Karpas-422 (cell line): ENCODE data around the gene CNTNAP2. TPM values are rescaled to one million over a fixed set of nuclear protein-coding genes. Genes with fewer than 3 reads are reported as not detected.

Source experiments
- DNase-seq: peaks from one replicate; pipeline ENCODE4 v3.0.0-alpha.2; 2015
- H2AFZ ChIP-seq: fragments of 200-600 bp; sonication (generic); 2 replicates; pipeline ENCODE4 v1.6.1; 2014; ENCODE audit warnings: antibody characterized with exemption, low read length, mixed read lengths
- H3K27ac ChIP-seq: fragments of 200-600 bp; sonication (generic); 2 replicates; pipeline ENCODE4 v1.5.1; 2014; ENCODE audit warnings: mild to moderate bottlenecking, low read length, moderate library complexity
- H3K27me3 ChIP-seq: fragments of 200-600 bp; sonication (generic); 2 replicates; pipeline ENCODE4 v1.6.1; 2014; ENCODE audit warnings: low read length, mixed read lengths
- H3K36me3 ChIP-seq: fragments of 200-600 bp; sonication (generic); 2 replicates; pipeline ENCODE4 v1.6.1; 2014; ENCODE audit warnings: low read length, mixed read lengths; ENCODE audit not compliant: insufficient read depth
- H3K4me1 ChIP-seq: fragments of 200-600 bp; sonication (generic); 2 replicates; pipeline ENCODE4 v1.6.1; 2014; ENCODE audit warnings: mild to moderate bottlenecking, low read length, mixed read lengths
- H3K4me2 ChIP-seq: fragments of 200-600 bp; sonication (generic); 2 replicates; pipeline ENCODE4 v1.6.1; 2014; ENCODE audit warnings: low read length, low read depth, mild to moderate bottlenecking; ENCODE audit not compliant: poor library complexity, severe bottlenecking
- H3K4me3 ChIP-seq: fragments of 200-600 bp; sonication (generic); 2 replicates; pipeline ENCODE4 v1.5.1; 2014; ENCODE audit warnings: mild to moderate bottlenecking, antibody characterized with exemption, low read length, mixed read lengths
- H3K79me2 ChIP-seq: fragments of 200-600 bp; sonication (generic); 2 replicates; pipeline ENCODE4 v1.6.1; 2014; ENCODE audit warnings: mild to moderate bottlenecking, low read length, mixed read lengths
- H3K9ac ChIP-seq: fragments of 200-600 bp; sonication (generic); 2 replicates; pipeline ENCODE4 v1.6.0; 2014; ENCODE audit warnings: low read length
- H3K9me2 ChIP-seq: fragments of 200-600 bp; sonication (generic), shearing (Covaris generic); replicated peaks from 2 replicates; pipeline ENCODE4 v1.6.0; 2014; ENCODE audit warnings: mild to moderate bottlenecking, low read length, moderate library complexity; ENCODE audit not compliant: insufficient read depth
- H3K9me3 ChIP-seq: fragments of 300-700, 200-600 bp; sonication (generic); 2 replicates; pipeline ENCODE4 v1.6.1; 2014; ENCODE audit warnings: low read length, mixed read lengths
- H4K20me1 ChIP-seq: fragments of 200-600 bp; sonication (generic); 2 replicates; pipeline ENCODE4 v1.6.1; 2014; ENCODE audit warnings: mild to moderate bottlenecking, antibody characterized with exemption, low read length, low read depth; ENCODE audit not compliant: insufficient read depth
- total RNA-seq: library from RNA; depleted of rRNA; stranded (reverse); fragments of >200 nt; shearing (Covaris generic); gene quantifications from 2 replicates; pipeline ENCODE4 v1.2.3, GENCODE V29; 2014; ENCODE audit warnings: low replicate concordance

The CNTNAP2 gene
- total RNA-seq, 1 experiment from 2014 or later: not detected

DNA sequence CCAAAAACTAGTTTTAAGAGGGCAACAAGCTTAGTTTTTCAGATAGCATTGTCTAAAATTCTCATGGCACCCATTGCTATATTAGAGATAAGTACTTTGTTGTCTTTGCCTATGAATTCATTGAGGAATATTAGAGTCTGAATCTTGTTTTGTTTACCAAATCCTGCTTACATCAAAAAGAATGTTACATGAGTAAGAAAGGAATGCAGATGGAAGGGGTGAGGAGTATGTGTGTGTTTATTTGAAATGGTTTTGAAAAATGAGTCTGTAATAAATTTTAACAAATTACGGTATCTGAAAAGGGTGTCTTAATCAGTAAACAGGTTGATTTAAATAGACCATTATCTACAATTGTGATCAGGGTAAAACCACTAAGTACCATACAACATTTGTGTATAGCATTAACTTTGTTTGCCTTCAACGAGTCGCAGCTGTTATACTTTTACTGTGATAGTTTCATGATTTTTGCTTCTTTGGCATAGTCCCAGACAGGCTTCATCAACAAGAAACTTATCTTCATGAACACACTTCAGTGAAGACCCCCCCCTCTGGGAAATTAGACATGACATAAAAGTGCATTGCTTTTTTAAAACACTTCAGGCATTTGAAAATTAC, 1290.0 kb downstream of the CNTNAP2 start:
- H3K9me3 ChIP-seq: 0 out of 2 replicates have a peak, but pooled peaks cover 8% of the 10 kb centered on the region
- no peaks in the 10 kb centered on the region for H3K36me3 ChIP-seq
- H3K27me3 ChIP-seq: no peaks in the 10 kb centered on the region
- H3K4me2 ChIP-seq: no peak overlapping the region
- no peaks in the 10 kb centered on the region for H3K9me2 ChIP-seq
- H3K4me3 ChIP-seq: no peak overlapping the region
- no peaks in the 10 kb centered on the region for H4K20me1 ChIP-seq
- no peak overlapping the region for H3K27ac ChIP-seq
- no peaks in the 10 kb centered on the region for H3K4me1 ChIP-seq
- no peaks in the 10 kb centered on the region for H3K79me2 ChIP-seq
- H3K9ac ChIP-seq: no peak overlapping the region
- no peak for DNase-seq
- H2AFZ ChIP-seq: no peak overlapping the region

DNA sequence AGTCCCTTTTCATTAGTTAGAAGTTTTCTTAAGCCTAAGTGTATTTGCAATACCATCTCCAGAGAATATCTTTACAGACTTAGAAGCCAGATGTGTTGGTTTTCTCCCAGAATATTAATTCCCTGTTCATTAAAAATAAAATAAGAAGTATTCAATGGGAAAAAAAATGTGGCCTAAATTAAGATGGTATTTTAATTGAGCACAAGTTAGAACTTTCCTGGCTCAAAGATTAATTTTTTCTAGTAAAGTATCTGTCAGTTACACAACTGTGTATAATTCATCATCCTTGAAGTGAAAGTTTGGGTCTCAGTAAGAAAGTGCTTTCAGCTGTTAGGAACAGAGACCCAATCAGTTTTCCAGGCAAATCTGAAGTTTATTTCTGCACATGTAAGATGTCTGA, 1294.5 kb downstream of the CNTNAP2 start:
- Histone ChIP-seq H3K9me3 (0 out of 2 replicates have a peak, but pooled peaks cover 6% of the 10 kb centered on the region), H3K9me2 (no peaks in the 10 kb centered on the region), H3K4me1 (no peaks in the 10 kb centered on the region), H3K4me2 (no peak overlapping the region), H3K36me3 (no peaks in the 10 kb centered on the region), H2AFZ (no peak overlapping the region), H3K27me3 (no peaks in the 10 kb centered on the region), H3K4me3 (no peak overlapping the region), H4K20me1 (no peaks in the 10 kb centered on the region), H3K79me2 (no peaks in the 10 kb centered on the region), H3K27ac (no peak overlapping the region), H3K9ac (no peak overlapping the region)
- no peak for DNase-seq

DNA sequence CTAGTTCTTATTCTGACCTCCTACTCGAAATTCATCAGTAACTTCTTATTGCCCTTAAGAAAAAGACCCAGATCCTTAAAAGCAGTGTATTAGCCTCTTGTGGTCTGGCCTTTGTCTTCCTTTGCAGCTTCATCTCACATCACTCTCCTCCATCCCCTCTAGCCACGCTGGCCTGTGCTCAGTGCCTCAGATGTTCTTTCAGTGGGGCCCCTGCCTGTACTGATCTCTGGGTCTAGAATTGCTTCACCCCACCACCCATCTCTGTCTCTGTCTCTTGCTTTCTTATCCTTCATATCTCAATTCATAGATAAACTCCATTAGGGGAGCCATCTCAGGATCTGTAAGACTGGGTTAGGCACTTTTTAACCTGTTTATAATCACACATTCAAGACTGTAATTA, 1295.5 kb downstream of the CNTNAP2 start:
- no peak overlapping the region for H3K9ac ChIP-seq

DNA sequence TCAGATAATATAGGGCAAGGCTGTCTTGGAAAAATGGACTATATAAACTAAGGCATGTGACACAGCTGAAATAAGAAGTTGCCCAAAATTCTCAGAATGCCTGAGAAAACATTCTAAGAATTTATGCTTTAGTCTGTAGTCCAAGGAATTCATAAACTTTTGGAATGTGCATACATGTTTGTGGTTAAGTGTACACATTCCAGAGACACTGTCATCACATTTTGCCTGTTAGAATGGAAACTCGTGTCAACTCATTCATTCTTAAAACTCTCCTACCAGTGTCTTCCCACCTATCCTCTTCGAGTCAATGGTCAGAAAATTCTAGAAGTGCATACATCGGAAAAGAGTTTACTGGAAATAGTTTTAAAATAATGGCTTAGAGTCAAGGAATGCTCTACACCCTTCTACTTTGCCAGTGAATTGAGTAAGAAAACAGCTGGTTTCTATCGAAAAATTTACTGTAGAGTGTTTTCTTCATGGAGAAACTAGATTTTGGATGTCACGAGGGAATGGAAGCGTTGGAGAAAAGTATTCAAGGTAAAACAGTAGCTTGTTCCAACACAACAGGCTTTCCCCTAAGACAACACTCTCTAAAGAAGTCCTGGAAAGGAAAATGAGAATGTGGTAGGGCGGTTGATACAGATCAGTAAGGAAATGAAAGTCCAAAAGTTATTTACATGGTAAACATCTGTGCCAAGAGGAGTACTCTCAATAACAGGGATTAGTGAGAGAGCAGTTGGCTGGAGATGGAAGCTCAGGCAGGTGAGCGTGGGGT, 1296.4 kb downstream of the CNTNAP2 start:
- Histone ChIP-seq H3K27ac (no peak overlapping the region), H3K9me2 (no peaks in the 10 kb centered on the region), H4K20me1 (no peaks in the 10 kb centered on the region), H3K4me3 (no peak overlapping the region), H3K79me2 (no peaks in the 10 kb centered on the region), H2AFZ (no peak overlapping the region), H3K4me2 (no peak overlapping the region), H3K9ac (no peak overlapping the region), H3K4me1 (no peaks in the 10 kb centered on the region), H3K9me3 (0 out of 2 replicates have a peak, but pooled peaks cover 6% of the 10 kb centered on the region), H3K27me3 (no peaks in the 10 kb centered on the region), H3K36me3 (no peaks in the 10 kb centered on the region)
- DNase-seq: no peak

More for the DNA sequence above, 1295.5 kb downstream of the CNTNAP2 start:
- H3K79me2 ChIP-seq: no peaks in the 10 kb centered on the region
- no peak overlapping the region for H3K4me2 ChIP-seq
- 0 out of 2 replicates have a peak, but pooled peaks cover 6% of the 10 kb centered on the region for H3K9me3 ChIP-seq
- H3K27ac ChIP-seq: no peak overlapping the region
- DNase-seq: no peak
- H3K4me1 ChIP-seq: no peaks in the 10 kb centered on the region
- no peaks in the 10 kb centered on the region for H3K36me3 ChIP-seq
- H3K27me3 ChIP-seq: no peaks in the 10 kb centered on the region
- no peak overlapping the region for H2AFZ ChIP-seq
- no peaks in the 10 kb centered on the region for H4K20me1 ChIP-seq
- H3K4me3 ChIP-seq: no peak overlapping the region
- H3K9me2 ChIP-seq: no peaks in the 10 kb centered on the region

DNA sequence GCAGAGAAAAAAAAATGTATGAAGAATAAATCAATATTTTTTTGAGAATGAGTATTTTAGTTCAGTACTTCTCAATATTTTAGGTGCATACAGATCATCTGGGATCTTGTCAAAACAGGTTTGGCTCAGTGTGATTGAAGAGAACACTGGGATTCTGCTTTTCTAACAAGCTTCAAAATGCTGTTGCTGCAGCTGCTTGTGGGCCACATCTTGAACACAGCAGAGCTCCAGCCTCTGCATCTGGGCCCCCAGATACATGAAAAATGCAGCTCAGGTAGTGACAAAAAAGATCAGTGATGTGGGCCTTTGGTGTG, 1296.9 kb downstream of the CNTNAP2 start:
- Histone ChIP-seq H3K27me3 (no peaks in the 10 kb centered on the region), H3K4me2 (no peak overlapping the region), H4K20me1 (no peaks in the 10 kb centered on the region), H3K9me2 (no peaks in the 10 kb centered on the region), H3K4me1 (no peaks in the 10 kb centered on the region), H3K9ac (no peak overlapping the region), H3K27ac (no peak overlapping the region), H3K79me2 (no peaks in the 10 kb centered on the region), H2AFZ (no peak overlapping the region), H3K9me3 (0 out of 2 replicates have a peak, but pooled peaks cover 3% of the 10 kb centered on the region), H3K36me3 (no peaks in the 10 kb centered on the region), H3K4me3 (no peak overlapping the region)
- no peak for DNase-seq

DNA sequence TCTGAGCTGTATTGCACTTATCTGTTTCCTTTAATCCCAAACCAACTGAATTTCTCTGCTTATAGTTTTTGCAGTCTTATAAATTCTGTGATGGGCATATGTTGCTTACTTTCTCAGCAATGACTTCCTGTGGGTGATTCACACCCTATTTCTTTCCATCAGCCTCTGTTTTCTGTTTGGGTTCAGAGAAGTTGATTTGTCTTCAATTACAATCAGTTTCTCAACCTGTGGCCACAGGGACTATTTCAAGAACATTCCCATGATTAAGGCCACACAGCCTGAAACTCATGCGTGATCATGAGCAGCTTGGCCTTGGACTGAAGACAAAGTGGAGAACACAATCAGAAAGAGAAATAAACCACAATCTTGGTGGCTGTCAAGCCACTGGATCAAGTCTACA, 1299.4 kb downstream of the CNTNAP2 start:
- Histone ChIP-seq H3K4me1 (no peaks in the 10 kb centered on the region), H3K9me2 (no peaks in the 10 kb centered on the region), H3K4me3 (no peak overlapping the region), H3K9me3 (no peaks in the 10 kb centered on the region), H2AFZ (no peak overlapping the region), H3K4me2 (no peak overlapping the region), H3K79me2 (no peaks in the 10 kb centered on the region), H3K27ac (no peak overlapping the region), H3K27me3 (no peaks in the 10 kb centered on the region), H3K9ac (no peak overlapping the region), H3K36me3 (no peaks in the 10 kb centered on the region), H4K20me1 (no peaks in the 10 kb centered on the region)
- DNase-seq: no peak

DNA sequence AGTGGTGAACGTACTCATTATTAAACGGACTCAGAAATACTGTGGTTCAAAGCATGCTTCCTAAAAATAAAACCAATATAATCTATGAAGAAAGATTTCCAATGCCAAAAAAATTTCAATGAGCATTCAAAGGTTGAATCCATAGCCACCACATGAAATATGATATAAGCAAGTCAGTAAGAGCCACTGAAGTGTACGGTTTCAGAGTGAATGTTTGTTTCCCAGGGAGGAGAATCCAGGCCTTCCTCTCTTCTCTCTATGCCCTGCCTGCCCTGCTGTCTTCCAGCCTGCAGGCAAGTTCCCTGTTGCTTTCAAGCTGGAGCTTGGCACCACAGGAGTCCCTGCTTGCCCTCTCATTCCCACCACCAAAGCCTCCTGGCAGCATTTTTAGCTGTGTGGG, 1302.4 kb downstream of the CNTNAP2 start:
- H3K9ac ChIP-seq: no peak overlapping the region
- H3K4me3 ChIP-seq: no peak overlapping the region
- H3K36me3 ChIP-seq: no peaks in the 10 kb centered on the region
- H4K20me1 ChIP-seq: no peaks in the 10 kb centered on the region
- H3K79me2 ChIP-seq: no peaks in the 10 kb centered on the region
- no peak for DNase-seq
- H3K9me2 ChIP-seq: no peaks in the 10 kb centered on the region
- no peak overlapping the region for H2AFZ ChIP-seq
- no peak overlapping the region for H3K27ac ChIP-seq
- no peaks in the 10 kb centered on the region for H3K4me1 ChIP-seq
- H3K27me3 ChIP-seq: no peaks in the 10 kb centered on the region
- peaks cover under 1% of the 10 kb centered on the region; the same call in 1 of the 2 replicates for H3K9me3 ChIP-seq
- H3K4me2 ChIP-seq: no peak overlapping the region

DNA sequence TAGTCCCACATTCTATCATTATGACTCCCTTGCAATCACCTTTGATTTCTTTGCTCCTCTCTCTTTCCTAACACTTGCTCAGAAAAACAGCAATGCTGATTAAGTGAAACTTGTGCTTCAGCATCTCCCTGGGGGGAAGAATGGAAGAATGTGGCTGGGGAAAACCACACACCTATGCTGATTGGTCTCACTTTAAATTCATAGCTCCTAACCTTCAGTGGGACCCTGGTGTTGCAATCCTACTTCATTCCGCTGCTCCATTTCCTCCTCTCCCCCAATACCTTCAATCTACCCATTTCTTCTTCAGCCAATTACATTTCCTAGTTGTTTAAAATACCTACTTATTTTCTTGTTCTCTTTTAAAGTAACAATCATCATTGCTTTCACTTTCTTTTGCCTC, 1307.3 kb downstream of the CNTNAP2 start:
- H3K27me3 ChIP-seq: no peaks in the 10 kb centered on the region
- no peaks in the 10 kb centered on the region for H3K9me2 ChIP-seq
- no peak overlapping the region for H3K4me3 ChIP-seq
- H3K9ac ChIP-seq: no peak overlapping the region
- H3K4me1 ChIP-seq: no peaks in the 10 kb centered on the region
- H3K27ac ChIP-seq: no peak overlapping the region
- H2AFZ ChIP-seq: no peak overlapping the region
- H3K9me3 ChIP-seq: peaks cover 14% of the 10 kb centered on the region
- no peaks in the 10 kb centered on the region for H4K20me1 ChIP-seq
- no peaks in the 10 kb centered on the region for H3K36me3 ChIP-seq
- DNase-seq: no peak
- H3K79me2 ChIP-seq: no peaks in the 10 kb centered on the region
- H3K4me2 ChIP-seq: no peak overlapping the region
